ENCODE data around the gene FAM174C. TPM values are rescaled to one million over a fixed set of nuclear protein-coding genes. Genes with fewer than 3 reads are reported as not detected.
"Not testable (repeated sequence)": the region's sequence is repeated elsewhere in the genome, so short reads cannot be mapped to it uniquely, and the experiment has no call there.

FAM174C gene
- total RNA-seq, 1 donor from 2014 or later = 64.6 TPM

DNA sequence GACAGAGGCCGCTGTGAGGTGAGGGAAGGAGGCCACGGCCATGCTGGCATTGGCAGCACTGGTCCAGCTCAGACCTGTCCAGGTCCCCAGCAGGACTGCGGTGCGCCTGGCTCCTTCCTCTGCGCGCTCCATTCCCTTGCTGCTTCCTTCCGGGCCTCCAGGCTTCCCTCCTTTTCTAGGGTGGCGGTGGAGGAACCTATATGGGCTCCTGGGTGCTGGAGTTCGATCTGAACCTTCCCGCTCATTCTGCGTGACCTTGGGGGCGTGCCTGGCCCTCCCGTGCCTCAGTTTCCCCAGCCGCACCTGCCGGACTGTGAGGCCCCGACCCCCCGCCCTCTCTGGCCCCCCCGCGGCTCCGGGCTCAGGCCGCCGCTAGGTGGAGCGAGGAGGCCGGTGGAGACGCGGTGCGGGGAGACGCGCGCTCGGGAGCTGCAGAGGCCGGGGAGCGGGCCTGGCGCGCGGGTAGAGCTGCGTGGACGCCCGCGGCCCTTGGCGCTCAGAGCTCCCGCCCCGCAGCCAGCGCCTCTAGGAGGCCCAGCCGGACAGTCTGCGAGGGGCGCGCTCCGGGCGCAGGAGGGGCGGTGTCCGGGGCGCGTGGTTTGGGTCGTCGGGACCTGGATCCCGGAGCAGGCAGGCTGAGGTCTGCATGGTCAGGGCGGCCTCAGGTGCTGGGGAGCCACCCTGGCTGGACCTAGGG is 40.3 kb downstream of the FAM174C start:
- intact Hi-C loops (cut with micrococcal nuclease) = loop anchor here (1.0 kb wide), 1 partner anchor 57 kb away; no protein-coding TSS in a partner anchor

DNA sequence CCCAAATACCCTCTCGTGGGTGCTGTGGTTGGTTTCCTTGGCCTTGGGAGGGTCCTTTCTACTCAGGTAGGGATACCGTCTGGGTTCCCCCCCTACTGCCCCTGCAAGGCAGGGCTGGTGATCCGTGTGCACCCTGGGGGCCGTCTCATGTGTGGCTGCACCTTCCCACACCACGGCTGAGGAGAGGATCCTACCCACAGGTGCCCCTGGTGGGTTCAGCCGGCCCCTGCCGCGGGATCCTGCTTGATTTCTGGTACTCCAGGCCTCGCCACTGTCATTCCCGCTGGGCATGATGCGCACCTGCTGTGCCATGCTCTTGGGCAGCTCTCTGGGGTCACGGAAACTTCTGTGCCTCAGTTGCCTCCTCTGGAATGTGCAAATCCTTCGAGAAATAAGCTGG is 41.1 kb downstream of the FAM174C start:
- intact Hi-C loops (cut with micrococcal nuclease) = no loop called here

DNA sequence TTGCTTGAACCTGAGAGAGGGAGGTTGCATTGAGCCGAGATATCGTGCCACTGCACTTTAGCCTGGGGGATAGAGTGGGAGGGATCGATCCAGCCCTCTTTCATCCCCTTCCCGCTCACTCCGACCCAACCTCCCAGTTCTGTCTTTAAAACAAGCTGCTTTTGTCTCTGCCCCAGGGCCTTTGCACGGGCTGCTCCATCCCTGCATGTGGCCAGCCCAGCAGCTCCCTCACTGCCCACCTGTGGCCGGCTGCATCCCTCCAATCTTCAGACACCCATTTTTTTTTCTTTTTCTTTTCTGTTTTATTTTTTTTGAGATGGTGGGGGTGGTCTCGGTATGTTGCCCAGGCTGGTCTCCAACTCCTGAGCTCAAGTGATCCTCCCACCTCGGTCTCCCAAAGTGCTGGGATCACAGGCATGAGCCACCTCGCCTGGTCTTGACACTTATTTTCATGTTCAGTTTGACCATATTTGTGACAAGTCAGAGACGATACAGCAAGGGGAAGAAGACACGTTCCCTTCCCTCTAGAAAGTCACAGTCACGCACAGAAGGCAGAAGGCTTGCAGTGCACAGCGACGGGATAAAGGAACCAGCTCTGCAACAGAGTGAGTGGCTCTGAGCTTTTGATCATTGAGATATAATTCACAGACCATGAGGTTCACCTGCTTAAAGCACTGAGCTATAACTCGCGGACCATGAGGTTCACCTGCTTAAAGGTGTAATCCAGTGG is 42.1 kb downstream of the FAM174C start:
- intact Hi-C loops (cut with micrococcal nuclease) = no loop called here

DNA sequence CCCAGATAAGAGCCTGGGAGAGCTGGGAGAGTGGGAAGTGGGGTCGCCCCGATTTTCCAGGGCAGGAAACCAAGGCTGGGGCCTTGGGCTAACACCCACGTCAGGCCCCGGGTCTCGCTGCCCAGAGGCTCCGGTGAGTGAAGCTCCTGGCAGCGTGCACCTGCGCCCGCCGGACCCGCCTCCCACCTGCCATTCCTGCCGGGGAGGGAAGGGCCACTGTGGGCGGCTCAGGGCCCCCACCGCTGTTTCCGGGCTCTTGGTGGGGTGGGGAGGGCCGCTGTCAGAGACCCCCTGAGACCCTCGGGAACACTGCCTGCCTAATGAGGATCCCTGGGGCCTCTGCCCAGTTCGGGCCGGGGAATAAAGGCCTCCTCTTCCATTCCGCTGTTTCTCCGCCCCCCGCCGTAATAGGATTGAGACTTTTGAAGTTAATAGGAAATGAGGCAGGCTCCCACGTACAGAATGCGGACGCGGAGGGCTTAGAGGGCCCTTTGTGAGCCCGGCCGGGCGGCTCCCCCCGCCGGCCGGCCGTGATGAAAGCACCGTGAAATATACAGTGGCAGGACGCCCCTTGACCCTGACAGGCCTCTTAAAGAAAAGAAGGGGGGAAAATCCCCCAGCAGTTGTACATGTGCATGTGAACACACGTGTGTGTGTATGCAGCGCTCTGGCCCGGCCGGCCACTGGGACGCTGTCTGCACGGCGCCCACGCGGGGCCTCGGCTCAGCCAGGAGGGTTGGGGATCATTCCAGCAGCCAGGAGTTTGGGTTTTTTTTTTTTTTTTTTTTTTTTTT is 43.5 kb downstream of the FAM174C start:
- intact Hi-C loops (cut with micrococcal nuclease) = no loop called here

DNA sequence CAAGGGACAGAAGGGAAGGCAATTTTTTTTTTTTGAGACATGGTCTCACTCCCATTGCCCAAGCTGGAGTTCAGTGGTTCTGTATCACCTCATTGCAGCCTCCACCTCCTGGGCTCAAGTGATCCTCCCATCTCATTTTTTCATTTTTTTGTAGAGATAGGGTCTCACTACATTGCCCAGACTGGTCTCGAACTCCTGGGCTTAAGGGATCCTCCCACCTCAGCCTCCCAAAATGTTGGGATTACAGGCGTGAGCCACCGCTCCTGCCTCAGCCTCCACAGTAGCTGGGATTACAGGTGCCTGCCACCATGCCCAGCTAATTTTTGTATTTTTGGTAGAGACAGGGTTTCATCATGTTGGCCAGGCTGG is 44.9 kb downstream of the FAM174C start:
- intact Hi-C loops (cut with micrococcal nuclease) = not testable (repeated sequence)

DNA sequence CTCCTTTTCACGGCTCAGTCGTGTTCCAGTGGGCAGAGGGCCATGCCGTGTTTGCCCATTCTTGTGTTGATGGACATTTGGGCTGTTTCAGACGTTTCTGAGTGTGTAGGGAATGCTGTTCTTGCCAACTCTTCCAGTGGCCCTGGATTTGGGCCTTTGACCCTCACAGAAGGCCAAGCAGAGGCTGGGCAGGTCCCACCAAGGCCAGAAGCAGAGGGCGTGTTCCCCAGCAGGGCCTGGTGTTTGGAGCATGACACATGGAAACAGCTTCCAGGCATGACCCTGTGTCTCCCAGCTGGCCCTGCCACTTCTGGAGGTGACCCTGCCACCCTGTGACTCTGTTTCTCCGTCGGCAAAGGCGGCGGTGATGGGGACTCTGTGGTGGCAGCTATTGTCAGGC is 46.2 kb downstream of the FAM174C start:
- intact Hi-C loops (cut with micrococcal nuclease) = no loop called here

DNA sequence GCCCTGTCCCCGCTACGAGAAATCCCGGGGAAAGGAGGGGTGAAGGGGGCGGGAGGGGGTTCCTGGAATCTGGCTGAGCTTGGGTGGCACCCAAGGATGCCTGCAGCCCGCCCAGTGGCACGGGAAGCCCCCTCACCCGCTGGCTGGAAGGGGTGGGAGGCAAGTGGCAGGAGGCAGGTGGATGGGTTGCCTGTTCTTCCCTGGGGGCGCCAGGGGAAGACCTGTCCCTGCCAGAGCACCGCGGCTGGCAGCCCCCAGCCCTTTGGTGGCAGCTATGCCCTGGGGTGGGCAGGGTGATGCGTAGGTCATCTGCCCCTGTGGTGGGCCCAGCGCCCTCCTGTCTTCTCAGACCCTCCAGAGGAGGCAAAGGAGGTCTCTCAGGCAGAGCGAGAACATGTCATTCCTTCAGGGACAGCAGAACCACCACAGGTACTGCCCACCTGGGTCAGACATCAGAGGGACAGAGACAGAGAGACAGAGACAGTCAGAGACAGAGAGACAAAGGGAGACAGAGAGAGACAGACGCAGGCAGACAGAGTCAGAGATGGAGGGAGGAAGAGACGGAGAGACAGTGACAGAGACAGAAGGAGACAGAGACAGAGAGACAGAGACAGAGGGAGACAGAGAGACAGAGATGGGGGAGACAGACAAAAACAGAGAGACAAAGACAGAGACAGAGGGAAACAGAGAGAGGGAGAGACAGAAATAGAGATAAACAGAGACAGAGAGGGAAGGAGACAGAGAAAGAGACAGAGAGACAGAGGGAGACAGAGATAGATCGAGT is 47.1 kb downstream of the FAM174C start:
- intact Hi-C loops (cut with micrococcal nuclease) = no loop called here

DNA sequence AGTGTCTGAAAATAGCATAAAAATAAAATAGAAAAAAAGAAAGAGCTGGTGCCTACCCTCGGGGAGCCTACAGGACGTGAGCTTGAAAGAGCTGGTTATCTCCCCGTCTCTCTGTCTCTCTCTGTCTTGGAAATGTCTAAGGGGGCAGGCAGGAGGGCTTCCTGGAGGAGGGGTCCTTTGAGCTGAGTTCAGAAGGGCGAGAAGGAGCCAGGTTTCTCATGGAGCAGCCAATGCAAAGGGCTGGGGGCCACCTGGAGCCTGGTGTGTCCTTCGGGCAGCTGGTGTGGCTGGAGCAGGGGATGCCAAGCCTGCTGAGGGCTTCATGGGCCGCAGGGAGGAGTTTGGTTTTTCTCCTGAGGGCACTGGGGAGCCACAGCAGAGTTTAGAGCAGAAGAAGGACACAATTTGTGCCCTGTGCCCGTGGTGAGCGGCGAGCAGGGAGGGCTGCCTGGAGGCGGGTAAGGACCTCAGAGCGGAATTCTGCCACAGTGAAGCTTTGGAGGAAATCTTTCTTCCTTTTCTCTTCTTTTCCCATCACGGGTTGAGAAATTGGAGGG is 49.0 kb downstream of the FAM174C start:
- intact Hi-C loops (cut with micrococcal nuclease) = no loop called here

DNA sequence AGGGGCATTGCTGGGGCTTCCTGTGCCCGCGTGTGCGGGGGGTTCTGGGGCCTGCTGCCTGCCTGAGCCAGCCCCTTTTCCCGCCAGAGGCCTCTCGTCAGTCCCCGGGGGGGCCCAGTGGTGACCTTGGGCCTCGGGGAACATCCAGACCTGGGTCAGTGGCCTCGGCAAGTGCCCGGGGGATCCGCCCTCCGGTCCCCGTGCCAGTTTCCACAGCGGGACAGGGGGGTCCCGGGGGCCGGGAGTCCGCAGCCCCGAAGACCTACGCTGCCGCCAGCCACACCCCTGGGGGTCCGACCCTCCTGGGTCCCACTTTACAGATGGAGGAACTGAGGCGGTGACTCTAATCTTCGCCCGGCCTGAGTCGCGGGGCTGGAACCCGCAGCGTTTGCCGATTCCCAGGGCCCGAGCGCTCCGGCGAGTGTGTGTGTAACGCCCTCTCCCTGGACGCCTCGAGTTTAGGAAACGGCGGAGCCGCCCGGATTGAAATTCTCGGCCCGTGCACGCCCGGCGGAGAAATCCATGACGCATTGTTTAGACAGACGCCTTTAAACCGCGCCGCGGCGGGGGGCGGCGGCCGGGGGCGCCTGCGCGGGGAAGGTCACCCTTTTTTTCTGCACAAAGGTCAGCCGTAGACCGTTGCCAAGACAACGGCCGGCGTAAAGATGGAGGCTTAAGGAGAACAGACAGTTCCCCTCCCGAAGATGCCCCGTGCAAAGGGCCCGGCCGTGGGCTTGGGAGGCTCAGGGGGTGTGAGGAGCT is 49.7 kb downstream of the FAM174C start:
- intact Hi-C loops (cut with micrococcal nuclease) = no loop called here

DNA sequence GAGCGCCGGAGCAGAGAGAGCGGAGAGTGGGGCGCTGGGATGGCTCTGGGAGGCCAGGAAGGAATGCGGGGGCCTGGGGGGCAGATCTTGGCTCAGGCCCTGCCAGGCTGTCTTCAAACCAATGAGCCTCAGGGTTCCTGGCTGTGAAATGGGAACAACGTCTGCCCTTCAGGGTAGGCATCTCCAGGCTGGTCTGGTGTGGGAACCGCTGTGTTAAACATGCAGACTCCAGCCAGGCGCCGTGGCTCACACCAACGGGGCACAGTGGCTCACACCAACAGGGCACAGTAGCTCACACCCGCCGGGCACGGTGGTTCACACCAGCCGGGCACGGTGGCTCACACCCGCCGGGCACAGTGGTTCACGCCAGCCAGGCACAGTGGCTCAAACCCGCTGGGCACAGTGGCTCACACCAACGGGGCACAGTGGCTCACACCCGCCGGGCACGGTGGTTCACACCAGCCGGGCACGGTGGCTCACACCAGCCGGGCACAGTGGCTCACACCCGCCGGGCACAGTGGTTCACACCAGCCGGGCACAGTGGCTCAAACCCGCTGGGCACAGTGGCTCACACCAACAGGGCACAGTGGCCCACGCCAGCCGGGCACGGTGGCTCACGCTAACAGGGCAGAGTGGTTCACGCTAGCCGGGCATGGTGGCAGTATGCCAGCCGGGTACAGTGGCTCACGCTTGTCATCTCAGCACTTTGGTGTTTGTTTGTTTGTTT is 50.4 kb downstream of the FAM174C start:
- intact Hi-C loops (cut with micrococcal nuclease) = no loop called here

DNA sequence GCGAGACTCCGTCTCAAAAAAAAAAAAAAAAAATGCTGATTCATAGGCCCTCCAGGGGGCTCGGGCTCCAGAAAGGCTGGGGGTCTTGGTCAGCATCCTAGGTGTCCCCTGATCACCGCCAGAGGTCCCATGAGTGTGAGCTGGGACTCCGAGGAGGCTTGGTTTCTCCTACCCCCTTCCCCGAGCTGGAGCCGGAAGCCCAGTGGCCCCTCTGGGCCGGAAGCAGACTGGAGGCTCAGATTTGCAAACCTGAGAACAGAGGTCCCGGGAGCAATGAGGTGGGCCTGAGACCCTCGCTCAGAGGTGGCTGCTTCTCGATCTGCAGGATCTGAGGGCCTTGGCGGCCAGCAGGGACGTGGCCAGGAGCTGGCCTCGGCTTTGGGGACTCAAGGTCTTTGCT is 51.8 kb downstream of the FAM174C start:
- intact Hi-C loops (cut with micrococcal nuclease) = no loop called here

Other genes starting within 250 kb of the FAM174C start
- 436 and 459 TPM in 2 replicates for gene CNN2, start 248.9 kb upstream of the FAM174C start, total RNA-seq
- gene ABCA7, start 235.4 kb upstream of the FAM174C start, total RNA-seq = 63.6 and 71.7 TPM in 2 replicates
- 471 and 479 TPM in 2 replicates for gene ARHGAP45, start 208.4 kb upstream of the FAM174C start, total RNA-seq
- 155 and 170 TPM in 2 replicates for gene POLR2E, start 180.2 kb upstream of the FAM174C start, total RNA-seq
- 131 and 142 TPM in 2 replicates for gene GPX4, start 171.5 kb upstream of the FAM174C start, total RNA-seq
- 164 and 179 TPM in 2 replicates for gene SBNO2, start 101.3 kb upstream of the FAM174C start, total RNA-seq
- gene STK11, start 69.8 kb upstream of the FAM174C start, total RNA-seq = 68.7 and 77.1 TPM in 2 replicates
- 0.10 TPM in 1 of 2 replicates, not detected in the other for gene CBARP, start 37.5 kb upstream of the FAM174C start, total RNA-seq
- 161 and 183 TPM in 2 replicates for gene ATP5F1D, start 33.8 kb upstream of the FAM174C start, total RNA-seq
- 106 and 107 TPM in 2 replicates for gene MIDN, start 26.9 kb upstream of the FAM174C start, total RNA-seq
- gene CIRBP, start 6.2 kb upstream of the FAM174C start, total RNA-seq = 208 and 213 TPM in 2 replicates
- not detected in 2 replicates for gene EFNA2, start 10.3 kb downstream of the FAM174C start, total RNA-seq
- 104 and 109 TPM in 2 replicates for gene NDUFS7, start 108.4 kb downstream of the FAM174C start, total RNA-seq
- 13.5 and 18.8 TPM in 2 replicates for gene GAMT, start 126.0 kb downstream of the FAM174C start, total RNA-seq
- 211 and 223 TPM in 2 replicates for gene DAZAP1, start 132.1 kb downstream of the FAM174C start, total RNA-seq
- 1,137 and 1,164 TPM in 2 replicates for gene RPS15, start 162.9 kb downstream of the FAM174C start, total RNA-seq
- 0.15 and 0.29 TPM in 2 replicates for gene APC2, start 174.6 kb downstream of the FAM174C start, total RNA-seq
- 43.1 and 45.2 TPM in 2 replicates for gene C19orf25, start 203.7 kb downstream of the FAM174C start, total RNA-seq
- gene PCSK4, start 214.8 kb downstream of the FAM174C start, total RNA-seq = 1.0 and 1.5 TPM in 2 replicates
- gene REEP6, start 215.7 kb downstream of the FAM174C start, total RNA-seq = 1.0 and 1.7 TPM in 2 replicates
- 2.5 and 3.2 TPM in 2 replicates for gene ADAMTSL5, start 237.5 kb downstream of the FAM174C start, total RNA-seq
- not detected in 2 replicates for gene PLK5, start 248.5 kb downstream of the FAM174C start, total RNA-seq